Bronchial epithelial cell (primary cell): ENCODE measurements around the gene TMEM236. TPM values are rescaled to one million over a fixed set of nuclear protein-coding genes. Genes with fewer than 3 reads are reported as not detected.

ENCODE experiments used
- DNase-seq: peaks from one replicate; pipeline ENCODE4 v3.0.0-alpha.2; 2010; ENCODE audit warnings: low read depth
- FAIRE-seq: peaks from 2 replicates; lab custom pipeline; 2011; peaks lifted over from hg19 to GRCh38; lab: Jason Lieb, UNC
- H3K27me3 ChIP-seq: 2 replicates; pipeline ENCODE4 v1.5.1; 2011; ENCODE audit warnings: low read length; ENCODE audit not compliant: control insufficient read depth, insufficient read depth
- H3K36me3 ChIP-seq: 2 replicates; pipeline ENCODE4 v1.5.1; 2011; ENCODE audit warnings: low read length; ENCODE audit not compliant: control insufficient read depth, insufficient read depth
- H3K4me3 ChIP-seq: 2 replicates; pipeline ENCODE4 v1.5.1; 2011; ENCODE audit warnings: mild to moderate bottlenecking, low read depth, low read length, control low read depth
- total RNA-seq: library from RNA; depleted of rRNA; stranded (reverse); fragments of >200 nt; gene quantifications from 2 replicates; pipeline ENCODE4 v1.2.1, GENCODE V29; 2014
- TF ChIP-seq, protein P1 (sequence below): IDR thresholded peaks from 2 replicates; pipeline ENCODE4 v1.5.1; 2011; ENCODE audit warnings: mild to moderate bottlenecking, moderate library complexity, low read length, control low read depth, inconsistent platforms; ENCODE audit not compliant: insufficient read depth, severe bottlenecking

The TMEM236 gene
- total RNA-seq, 1 donor from 2014 or later = under 0.01 TPM

DNA sequence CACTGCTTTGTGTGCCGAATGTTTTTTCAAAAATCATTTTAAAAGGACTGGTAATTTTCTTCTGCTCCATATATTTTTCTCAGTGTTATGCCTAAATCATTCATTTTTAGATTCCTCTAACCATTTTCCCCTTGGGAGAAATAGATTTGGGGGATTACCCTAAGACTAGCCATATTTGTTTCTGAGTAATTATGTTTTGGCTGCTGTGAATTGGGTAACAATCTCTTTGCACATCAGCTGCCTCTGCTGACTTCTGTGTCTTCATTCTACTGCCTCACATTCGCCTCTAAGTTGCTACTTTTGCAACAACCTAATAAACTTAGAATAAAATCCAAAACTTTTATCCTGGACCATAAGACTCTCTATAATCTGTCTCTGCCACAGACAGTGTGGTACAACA, 38.6 kb downstream of the TMEM236 start:
- no peaks in the 10 kb centered on the region for H3K27me3 ChIP-seq
- DNase-seq (no peak), FAIRE-seq (no peak)
- no peak overlapping the region for H3K4me3 ChIP-seq
- no peaks in the 10 kb centered on the region for H3K36me3 ChIP-seq
- TF ChIP-seq, protein P1, sequence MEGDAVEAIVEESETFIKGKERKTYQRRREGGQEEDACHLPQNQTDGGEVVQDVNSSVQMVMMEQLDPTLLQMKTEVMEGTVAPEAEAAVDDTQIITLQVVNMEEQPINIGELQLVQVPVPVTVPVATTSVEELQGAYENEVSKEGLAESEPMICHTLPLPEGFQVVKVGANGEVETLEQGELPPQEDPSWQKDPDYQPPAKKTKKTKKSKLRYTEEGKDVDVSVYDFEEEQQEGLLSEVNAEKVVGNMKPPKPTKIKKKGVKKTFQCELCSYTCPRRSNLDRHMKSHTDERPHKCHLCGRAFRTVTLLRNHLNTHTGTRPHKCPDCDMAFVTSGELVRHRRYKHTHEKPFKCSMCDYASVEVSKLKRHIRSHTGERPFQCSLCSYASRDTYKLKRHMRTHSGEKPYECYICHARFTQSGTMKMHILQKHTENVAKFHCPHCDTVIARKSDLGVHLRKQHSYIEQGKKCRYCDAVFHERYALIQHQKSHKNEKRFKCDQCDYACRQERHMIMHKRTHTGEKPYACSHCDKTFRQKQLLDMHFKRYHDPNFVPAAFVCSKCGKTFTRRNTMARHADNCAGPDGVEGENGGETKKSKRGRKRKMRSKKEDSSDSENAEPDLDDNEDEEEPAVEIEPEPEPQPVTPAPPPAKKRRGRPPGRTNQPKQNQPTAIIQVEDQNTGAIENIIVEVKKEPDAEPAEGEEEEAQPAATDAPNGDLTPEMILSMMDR = no peak

DNA sequence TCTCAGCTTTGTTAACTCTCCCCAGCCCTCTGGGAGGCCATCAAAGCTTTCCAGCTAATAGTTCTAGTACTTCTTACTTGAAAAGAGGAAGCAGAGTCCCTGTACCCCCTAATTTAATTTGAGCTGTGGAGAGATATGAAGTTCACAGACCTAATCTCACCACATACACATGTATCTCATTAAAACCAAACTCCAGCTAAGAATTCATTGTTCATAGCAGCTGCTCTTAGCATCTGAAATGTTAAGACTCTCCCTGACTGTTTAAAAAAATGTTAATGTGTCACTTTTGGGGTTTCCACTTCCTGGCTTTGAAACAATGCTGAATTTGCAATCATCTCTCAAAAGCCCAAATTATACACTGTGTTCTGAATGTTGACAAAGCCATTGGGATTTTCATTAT, 41.0 kb downstream of the TMEM236 start:
- FAIRE-seq (no peak), DNase-seq (no peak)
- H3K36me3 ChIP-seq = no peaks in the 10 kb centered on the region
- H3K27me3 ChIP-seq = no peaks in the 10 kb centered on the region
- TF ChIP-seq, protein P1 = no peak
- H3K4me3 ChIP-seq = no peak overlapping the region

DNA sequence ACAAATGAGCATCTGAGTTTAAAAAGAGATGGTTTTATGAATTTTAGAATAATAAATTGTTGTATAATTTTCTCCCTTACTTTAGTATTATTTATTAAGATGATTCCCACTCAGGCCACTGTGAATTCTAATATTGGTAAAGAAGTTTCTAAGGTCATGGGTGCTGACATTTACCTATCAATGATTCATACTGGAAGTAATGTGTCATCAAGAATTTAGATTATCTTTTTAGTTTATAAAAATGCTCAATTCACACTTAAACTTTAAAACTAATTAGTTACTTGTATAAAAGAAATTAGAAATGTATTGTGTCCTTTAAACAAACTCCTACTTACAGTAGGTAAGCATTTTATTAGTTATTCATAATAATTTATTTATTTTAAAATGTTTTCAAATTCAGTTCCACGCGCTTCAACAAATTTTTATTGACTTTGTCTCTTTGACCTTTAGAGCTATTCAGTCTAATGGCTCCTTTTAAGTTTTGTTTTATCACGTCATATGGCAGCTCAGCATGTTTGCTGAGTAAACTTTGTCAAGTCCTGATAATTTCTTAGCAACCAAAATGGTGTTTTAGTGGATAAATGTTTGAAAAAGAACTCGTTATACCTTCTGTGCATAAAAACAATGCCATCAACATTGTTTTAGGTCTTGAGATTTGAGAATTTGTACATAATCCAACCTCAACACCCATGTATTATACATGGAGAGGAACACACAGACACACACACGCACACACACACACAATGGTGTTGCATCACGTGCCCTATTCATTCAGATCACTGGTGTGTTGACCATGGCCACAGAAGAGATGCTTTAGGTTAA, 42.0 kb downstream of the TMEM236 start:
- no peaks in the 10 kb centered on the region for H3K36me3 ChIP-seq
- H3K4me3 ChIP-seq = no peak overlapping the region
- DNase-seq = peak; percentile 8
- FAIRE-seq = no peak
- TF ChIP-seq, protein P1 = no peak
- H3K27me3 ChIP-seq = no peaks in the 10 kb centered on the region

DNA sequence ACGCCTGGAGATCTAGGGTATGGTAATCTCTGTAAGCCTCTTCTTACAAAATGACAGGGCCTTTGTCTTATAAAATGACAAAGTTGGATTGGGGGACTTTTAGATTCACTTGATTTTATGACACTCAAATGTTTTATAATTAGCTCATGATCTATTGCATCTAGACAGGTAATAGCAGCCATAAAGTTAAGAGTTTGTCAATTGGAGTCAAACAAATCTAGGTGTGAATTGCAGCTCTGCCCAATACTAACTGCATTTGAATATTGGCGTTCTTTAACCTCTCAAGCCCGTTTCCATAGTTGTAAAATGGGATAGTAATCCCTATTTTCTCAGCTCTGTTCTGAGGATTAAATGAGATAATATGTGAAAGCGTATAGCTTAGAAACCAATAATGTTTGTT, 43.1 kb downstream of the TMEM236 start:
- FAIRE-seq (no peak), DNase-seq (no peak)
- Histone ChIP-seq H3K36me3 (no peaks in the 10 kb centered on the region), H3K27me3 (no peaks in the 10 kb centered on the region), H3K4me3 (no peak overlapping the region)
- TF ChIP-seq, protein P1 = no peak

DNA sequence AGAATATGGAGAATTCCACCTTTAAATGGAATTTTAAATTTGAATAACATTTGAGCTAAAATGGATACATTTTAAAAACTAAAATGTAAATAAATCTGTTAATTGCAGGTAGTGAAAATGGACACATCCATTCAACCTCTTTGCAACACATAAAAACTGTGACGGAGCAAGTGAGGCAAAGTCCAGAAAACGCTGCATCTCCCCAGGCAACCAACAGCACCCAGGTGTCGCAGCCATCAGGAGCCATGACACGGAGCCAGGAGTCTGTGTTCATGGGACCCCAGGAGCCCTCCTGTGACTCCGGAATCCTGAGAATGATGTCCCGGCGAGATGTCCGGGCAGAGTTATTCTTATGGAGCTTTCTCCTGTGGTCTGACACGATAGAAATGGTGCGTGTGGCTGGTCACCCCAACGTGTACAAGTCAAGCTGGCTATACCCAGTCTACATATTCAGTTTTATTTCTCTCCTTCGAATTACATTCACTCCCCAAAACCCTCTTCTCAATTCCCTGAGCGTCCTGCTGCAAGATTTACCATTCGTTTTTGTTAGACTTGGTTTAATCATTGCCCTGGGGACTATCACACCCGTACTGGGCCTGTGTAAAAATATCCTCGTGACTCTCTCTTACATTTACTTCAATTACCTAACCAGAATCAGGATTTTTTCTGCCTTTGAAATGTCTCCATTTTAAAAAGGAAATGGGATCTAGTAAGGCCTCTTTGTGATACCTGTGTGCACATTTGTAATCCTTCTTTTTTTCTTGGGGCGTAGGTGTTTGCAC, 44.0 kb downstream of the TMEM236 start:
- Histone ChIP-seq H3K36me3 (no peaks in the 10 kb centered on the region), H3K27me3 (no peaks in the 10 kb centered on the region), H3K4me3 (no peak overlapping the region)
- FAIRE-seq (no peak), DNase-seq (no peak)
- TF ChIP-seq, protein P1 = no peak
